Measurements from ENCODE around the gene ACOT7. TPM values are rescaled to one million over a fixed set of nuclear protein-coding genes. Genes with fewer than 3 reads are reported as not detected.

The ACOT7 gene
- total and polyA plus RNA-seq, 2 of the 13 experiments (the other 11 are each of a cell fraction or from before 2014, with no cell fraction given): 33.0 to 55.8 TPM

- in situ Hi-C loops (cut with HindIII; ENCODE audit: extremely low pct_ligation_motif_present, low pct_unique_long_range_greater_than_20kb): no loop called here
These were observed 168.8 kb downstream of the ACOT7 start for GRCh38 chr1:6224718-6225117.

DNA sequence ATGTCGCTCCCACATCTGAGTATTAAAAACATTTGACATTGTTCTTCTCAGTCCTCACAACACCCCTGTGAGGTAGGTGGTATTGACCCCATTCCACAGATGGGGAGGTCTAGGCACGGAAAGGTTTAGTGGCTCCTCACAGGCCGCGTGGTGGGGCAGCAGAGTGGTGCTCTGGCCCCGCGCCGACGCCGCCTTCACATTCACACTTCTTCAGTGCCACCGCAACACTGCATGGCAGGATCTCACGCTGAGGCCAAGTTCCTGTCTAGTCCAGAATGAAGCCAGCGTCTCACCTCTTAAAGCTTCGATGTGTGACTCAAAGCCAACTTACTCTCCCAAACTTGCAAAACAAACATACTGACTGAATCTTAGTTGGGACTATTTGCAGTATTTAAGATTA lies 169.9 kb downstream of the ACOT7 start:
- peaks cover 7 to 45% of the 10 kb centered on the region in 2 experiments; a peak in 4 of 5 replicates for H3K36me3 ChIP-seq (replicated peaks in 1 of 2; ENCODE audit: control insufficient read depth in 1 of 2, insufficient read depth in 2 of 2, low read length in 2 of 2)
- DNase-seq (ENCODE audit: low spot score) (no peak), FAIRE-seq (no peak), ATAC-seq (no peak)
- ChIA-PET CTCF (ENCODE audit: low intra/inter-chr PET ratio, low total read pairs) (no interaction called here), POLR2A (interaction anchor here (1.3 to 1.6 kb wide), 2 partner anchors 15 to 17 kb away, joined by 3 read pairs; no protein-coding TSS in a partner anchor)
- no peak overlapping the region for H3K4me2 ChIP-seq (ENCODE audit: low read depth, low read length)
- H3K9ac ChIP-seq (ENCODE audit: insufficient read depth, low read depth, low read length): no peak overlapping the region
- BruUV-seq (replicated peaks): TSS peak; percentile 58
- WGBS (ENCODE audit: low lambda C conversion rate): 99% methylated on average over 13 of the region's 13 CpGs
- no peaks in the 10 kb centered on the region for H3K4me1 ChIP-seq (ENCODE audit: insufficient read depth, low read length)
- intact Hi-C loops (cut with micrococcal nuclease; ENCODE audit: unreplicated experiment) (no loop called here), in situ Hi-C loops (cut with HindIII; ENCODE audit: extremely low pct_ligation_motif_present, low pct_unique_long_range_greater_than_20kb) (no loop called here)
- H3K9me3 ChIP-seq (ENCODE audit: low read length): no peaks in the 10 kb centered on the region
- no peaks in the 10 kb centered on the region for H3K27me3 ChIP-seq (ENCODE audit: control insufficient read depth in 1 of 2, insufficient read depth in 2 of 2, low read length in 2 of 2)
- no peaks in the 10 kb centered on the region for H3K79me2 ChIP-seq (ENCODE audit: insufficient read depth, low read length)
- H3K4me3 ChIP-seq (replicated peaks in 1 of 3; ENCODE audit: insufficient read depth in 1 of 3, low read depth in 2 of 3, low read length in 3 of 3): no peak overlapping the region
- TF ChIP-seq JUND (CRISPR knock-in tag; IDR thresholded peaks at IDR 0.05) (no peak), ZNF629 (CRISPR knock-in tag; conservative IDR thresholded peaks at IDR 0.05) (0 out of 2 replicates have a peak, but pooled peaks have one; percentile 22), FIP1L1 (IDR thresholded peaks at IDR 0.05; ENCODE audit: borderline replicate concordance, insufficient read depth, low read depth, low read length) (no peak)
- H2AFZ ChIP-seq (ENCODE audit: low read length): no peak overlapping the region
- no peak overlapping the region for H3K27ac ChIP-seq (ENCODE audit: extremely low read length, insufficient read depth, low read length)
- no peaks in the 10 kb centered on the region for H4K20me1 ChIP-seq (ENCODE audit: insufficient read depth, low read length)

More at GRCh38 chr1:6224718-6225117, 168.8 kb downstream of the ACOT7 start:
- no peaks in the 10 kb centered on the region for H3K4me1 ChIP-seq (ENCODE audit: insufficient read depth, low read length)
- peak; percentile 13; the same call in 1 of the 3 replicates for ATAC-seq
- H3K27ac ChIP-seq (ENCODE audit: extremely low read length, insufficient read depth, low read length): no peak overlapping the region
- H3K4me3 ChIP-seq (replicated peaks in 1 of 3; ENCODE audit: insufficient read depth in 1 of 3, low read depth in 2 of 3, low read length in 3 of 3): no peak overlapping the region
- intact Hi-C loops (cut with micrococcal nuclease; ENCODE audit: unreplicated experiment): no loop called here
- 93% methylated on average over 11 of the region's 15 CpGs for WGBS (ENCODE audit: low lambda C conversion rate)
- no peaks in the 10 kb centered on the region for H4K20me1 ChIP-seq (ENCODE audit: insufficient read depth, low read length)
- H3K36me3 ChIP-seq (replicated peaks in 1 of 2; ENCODE audit: control insufficient read depth in 1 of 2, insufficient read depth in 2 of 2, low read length in 2 of 2): peaks cover 9 to 49% of the 10 kb centered on the region in 2 experiments; a peak in 4 of 5 replicates
- H3K27me3 ChIP-seq (ENCODE audit: control insufficient read depth in 1 of 2, insufficient read depth in 2 of 2, low read length in 2 of 2): no peaks in the 10 kb centered on the region
- TF ChIP-seq RAD51 (IDR thresholded peaks at IDR 0.05; ENCODE audit: borderline replicate concordance): no peak
- TF ChIP-seq AGO2 (optimal IDR thresholded peaks at IDR 0.05; ENCODE audit: low read depth, low read length): peak; percentile 29
- FAIRE-seq: no peak
- no peak overlapping the region for H3K4me2 ChIP-seq (ENCODE audit: low read depth, low read length)
- BruUV-seq (replicated peaks): no TSS peak
- POLR2A ChIA-PET: interaction anchor here (0.7 to 1.6 kb wide), 2 partner anchors 12 to 18 kb away, joined by 3 read pairs; no protein-coding TSS in a partner anchor
- no peak overlapping the region for H3K9ac ChIP-seq (ENCODE audit: insufficient read depth, low read depth, low read length)
- no peak overlapping the region for H2AFZ ChIP-seq (ENCODE audit: low read length)
- CTCF ChIA-PET (ENCODE audit: low intra/inter-chr PET ratio, low total read pairs): no interaction called here
- no peaks in the 10 kb centered on the region for H3K9me3 ChIP-seq (ENCODE audit: low read length)
- H3K79me2 ChIP-seq (ENCODE audit: insufficient read depth, low read length): no peaks in the 10 kb centered on the region
- DNase-seq (ENCODE audit: low spot score): no peak

Measured in HepG2 (cell line).